Stimulated activated CD8-positive, alpha-beta memory T cell treated with anti-CD3 and anti-CD28 coated beads, Interleukin-7, amount 100 ng/mL, for 48 hours (primary cell): ENCODE results near the gene NEURL1.
"Not testable (repeated sequence)": the region's sequence is repeated elsewhere in the genome, so short reads cannot be mapped to it uniquely, and the experiment has no call there.

Experiments
- DNase-seq, 2 donors: peaks; one replicate each; pipeline ENCODE4 v3.0.0-alpha.2; 2020; ENCODE audit warnings: low read depth in 1 of 2; ENCODE audit errors: extremely low read depth in 1 of 2

NEURL1 gene

GRCh38 chr10:103602852-103603155, 109.3 kb downstream of the NEURL1 start:
- no peak for DNase-seq

GRCh38 chr10:103603382-103603781, 109.9 kb downstream of the NEURL1 start:
- no peak for DNase-seq

GRCh38 chr10:103605359-103606096, 112.0 kb downstream of the NEURL1 start:
- no peak for DNase-seq

- DNase-seq: not testable (repeated sequence)
Observed at GRCh38 chr10:103606097-103606438, 112.6 kb downstream of the NEURL1 start.

- not testable (repeated sequence) for DNase-seq
Observed at GRCh38 chr10:103607051-103607450, 113.5 kb downstream of the NEURL1 start.

GRCh38 chr10:103608056-103608455, 114.6 kb downstream of the NEURL1 start:
- DNase-seq: not testable (repeated sequence)

GRCh38 chr10:103609231-103610082, 116.0 kb downstream of the NEURL1 start:
- DNase-seq: no peak

- no peak for DNase-seq
Observed at GRCh38 chr10:103610083-103610472, 116.6 kb downstream of the NEURL1 start.

GRCh38 chr10:103610921-103611511, 117.5 kb downstream of the NEURL1 start:
- no peak for DNase-seq

- DNase-seq: no peak
Observed at GRCh38 chr10:103612462-103613365, 119.2 kb downstream of the NEURL1 start.

- no peak for DNase-seq
Observed at GRCh38 chr10:103613616-103614015, 120.1 kb downstream of the NEURL1 start.

- DNase-seq: no peak
Observed at GRCh38 chr10:103614306-103615158, 121.0 kb downstream of the NEURL1 start.

GRCh38 chr10:103616705-103617601, 123.4 kb downstream of the NEURL1 start:
- no peak for DNase-seq

GRCh38 chr10:103617602-103618385, 124.3 kb downstream of the NEURL1 start:
- DNase-seq: no peak

GRCh38 chr10:103618575-103619423, 125.3 kb downstream of the NEURL1 start:
- no peak for DNase-seq

GRCh38 chr10:103619424-103620351, 126.2 kb downstream of the NEURL1 start:
- DNase-seq: no peak
